IMR-90 (cell line): Measurements from ENCODE around the gene EIF2B1.

Experiments used
- CTCF ChIP-seq: conservative IDR thresholded peaks from 2 replicates; pipeline ENCODE4 v1.5.1; 2012; ENCODE audit warnings: mild to moderate bottlenecking, low read depth, low read length, improper control_type of control experiment
- ELK1 ChIP-seq: fragments of 150-350 bp; IDR thresholded peaks from 2 replicates; pipeline ENCODE4 v1.6.1; 2016; ENCODE audit warnings: low read depth, mild to moderate bottlenecking, low read length, moderate library complexity, borderline replicate concordance
- MAZ ChIP-seq: IDR thresholded peaks from 2 replicates; pipeline ENCODE4 v1.6.1; 2012; ENCODE audit warnings: low read depth, mild to moderate bottlenecking, low read length, improper control_type of control experiment, moderate library complexity, borderline replicate concordance
- POLR2A ChIP-seq: IDR thresholded peaks from 2 replicates; pipeline ENCODE4 v1.6.1; 2012; ENCODE audit warnings: mild to moderate bottlenecking, low read depth, low read length

GRCh38 chr12:123591702-123592481 is 41.6 kb downstream of the EIF2B1 start:
- TF ChIP-seq MAZ (no peak), CTCF (no peak), POLR2A (no peak), ELK1 (no peak)
